Lung (tissue), 12 donors: ENCODE results near the gene RPE. TPM values are rescaled to one million over a fixed set of nuclear protein-coding genes. Genes with fewer than 3 reads are reported as not detected.
A peak's percentile ranks its signal among the peaks of the same experiment; 100 is the strongest.

ENCODE experiments used
- ATAC-seq: fragments of 200-7000 bp; cut with Tn5 transposase; one replicate; pipeline ENCODE4 v1.9.1; 2020; ENCODE audit warnings: moderate number of reproducible peaks; ENCODE audit not compliant: insufficient read depth, low FRiP score
- DNase-seq, 3 donors: peaks; one replicate each; pipeline ENCODE4 v3.0.0-alpha.2; 2013 to 2017
- H3K27ac ChIP-seq, 2 donors: one replicate each; pipeline ENCODE4 v1.5.1; 2013; ENCODE audit warnings: mild to moderate bottlenecking in 2 of 2, moderate library complexity in 2 of 2, control low read depth in 1 of 2, inconsistent platforms in 1 of 2, low read depth in 1 of 2, low read length in 1 of 2
- H3K27me3 ChIP-seq, 3 donors: one replicate each; pipeline ENCODE4 v1.5.1; 2013; ENCODE audit warnings: low read length in 2 of 3; ENCODE audit not compliant: control insufficient read depth in 3 of 3, insufficient read depth in 3 of 3
- H3K36me3 ChIP-seq, 4 donors: one replicate each; pipeline ENCODE4 v1.5.1; 2013; ENCODE audit warnings: low read length in 4 of 4, mild to moderate bottlenecking in 1 of 4, moderate library complexity in 1 of 4; ENCODE audit not compliant: control insufficient read depth in 4 of 4, insufficient read depth in 4 of 4
- H3K4me1 ChIP-seq, 5 donors: one replicate each; pipeline ENCODE4 v1.5.1; 2013; ENCODE audit warnings: low read length in 5 of 5, mild to moderate bottlenecking in 2 of 5, moderate library complexity in 1 of 5; ENCODE audit not compliant: control insufficient read depth in 5 of 5, insufficient read depth in 5 of 5
- H3K4me3 ChIP-seq: one replicate; pipeline ENCODE4 v1.5.1; 2013; ENCODE audit warnings: mild to moderate bottlenecking, control low read depth, moderate library complexity
- H3K9ac ChIP-seq, 2 donors: one replicate each; pipeline ENCODE4 v1.5.1; 2013; ENCODE audit warnings: low read length in 2 of 2, control low read depth in 1 of 2; ENCODE audit not compliant: insufficient read depth in 1 of 2
- H3K9me3 ChIP-seq, 4 donors: one replicate each; pipeline ENCODE4 v1.5.1; 2013; ENCODE audit warnings: low read length in 3 of 4, mild to moderate bottlenecking in 1 of 4, moderate library complexity in 1 of 4; ENCODE audit not compliant: control insufficient read depth in 4 of 4, insufficient read depth in 3 of 4
- CTCF ChIP-seq: IDR thresholded peaks from 2 replicates; pipeline ENCODE4 v1.5.1; 2012; ENCODE audit warnings: mild to moderate bottlenecking; ENCODE audit errors: control extremely low read depth, extremely low read depth
- WGBS, 2 donors: extraction: QIAGEN DNeasy Blood & Tissue Kit; methylation state at CpG; one replicate each; pipeline ENCODE4 v1.1.7; 2013; 5-methylcytosine and 5-hydroxymethylcytosine counted together
- polyA plus RNA-seq, 2 donors: library from polyadenylated mRNA; stranded (reverse); fragments of 200-250 nt; gene quantifications; one replicate each; pipeline ENCODE4 v1.2.1, GENCODE V29; 2013
- total RNA-seq, 2 donors: library from RNA; depleted of rRNA in 1 of 2; stranded (reverse); fragments of >200 nt in 1 of 2; gene quantifications; one replicate each; pipeline ENCODE4 v1.2.1, GENCODE V29; 2014 to 2021
- donor health status: control.
- donor health status: control.
- donor health status: Bipolar disorder and iron deficiency.
- donor health status: healthy.
- donor health status: DM: yes; HTN: yes; CAD: no.

RPE gene
- total and polyA plus RNA-seq, 4 donors, result 12.5 to 72.2 (median 33.9) TPM

GRCh38 chr2:209977386-209978239, 24.8 kb upstream of the RPE start:
- 98% methylated on average over 2 of the region's 2 CpGs for WGBS, 2 donors
- no peak for ATAC-seq
- Histone ChIP-seq H3K27ac (no peak overlapping the region), H3K9ac (no peak overlapping the region), H3K4me1 (peaks cover 0 to 4% (median 0%) of the 10 kb centered on the region in 5 donors), H3K36me3 (no peaks in the 10 kb centered on the region), H3K27me3 (no peaks in the 10 kb centered on the region), H3K4me3 (no peak overlapping the region), H3K9me3 (no peaks in the 10 kb centered on the region)
- peak; percentile 55 for TF ChIP-seq CTCF
- DNase-seq, result peak in 2 of 3 donors; percentile 71 to 77

- WGBS, 2 donors, result 94 to 98% methylated on average over 2 of the region's 2 CpGs
- DNase-seq (no peak), ATAC-seq (no peak)
- Histone ChIP-seq H3K4me3 (no peak overlapping the region), H3K9me3 (no peaks in the 10 kb centered on the region), H3K4me1 (no peaks in the 10 kb centered on the region), H3K27me3 (no peaks in the 10 kb centered on the region), H3K27ac (no peak overlapping the region), H3K9ac (no peak overlapping the region), H3K36me3 (no peaks in the 10 kb centered on the region)
- no peak for TF ChIP-seq CTCF
Measured at GRCh38 chr2:209984291-209984690, 18.1 kb upstream of the RPE start.

- no peaks in the 10 kb centered on the region for H3K4me1 ChIP-seq
- H3K27ac ChIP-seq, result no peak overlapping the region
- no peak overlapping the region for H3K9ac ChIP-seq
- ATAC-seq, result no peak
- H3K27me3 ChIP-seq, result no peaks in the 10 kb centered on the region
- no peaks in the 10 kb centered on the region for H3K9me3 ChIP-seq
- no peak overlapping the region for H3K4me3 ChIP-seq
- no peak for DNase-seq
- H3K36me3 ChIP-seq, result no peaks in the 10 kb centered on the region
- WGBS, 2 donors, result 21 to 49% methylated on average over 3 of the region's 3 CpGs
- TF ChIP-seq CTCF, result no peak
Measured at GRCh38 chr2:209985874-209986273, 16.6 kb upstream of the RPE start.
